Measurements from ENCODE around the gene DCC.

The DCC gene

DNA sequence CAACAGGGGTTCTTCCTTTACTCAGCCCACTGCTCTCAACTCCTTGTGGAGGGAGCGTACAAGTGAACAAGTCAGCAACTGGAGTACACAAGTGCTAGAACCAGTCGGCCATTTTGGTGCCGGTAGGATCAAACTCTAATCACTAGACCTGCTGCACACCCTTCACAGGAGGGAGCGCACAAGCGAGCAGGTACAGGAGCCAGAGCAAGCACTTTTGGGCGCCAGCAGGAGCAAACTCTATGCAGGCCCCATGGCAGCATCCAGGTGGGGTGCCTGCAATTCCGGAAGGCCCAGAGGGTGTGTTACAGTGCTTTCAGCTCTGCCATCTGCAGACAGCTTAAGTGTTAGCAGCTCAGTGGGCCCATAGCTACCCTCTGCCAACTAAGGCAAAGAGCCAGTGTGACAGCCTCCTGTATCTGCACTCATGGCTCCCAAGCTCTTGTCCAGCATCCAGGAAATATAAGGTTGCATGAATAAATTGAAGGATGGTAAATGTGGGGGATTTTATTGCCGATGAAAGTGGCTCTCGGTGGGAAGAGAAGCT is 426.1 kb downstream of the DCC start:
- Histone ChIP-seq H2AFZ (ENCODE audit: low read length, unreplicated experiment) (no peak overlapping the region), H3K79me2 (ENCODE audit: control insufficient read depth, insufficient read depth, low read length, unreplicated experiment) (no peaks in the 10 kb centered on the region), H3K4me1 (ENCODE audit: control insufficient read depth, insufficient read depth, low read length, unreplicated experiment) (no peaks in the 10 kb centered on the region), H3K27ac (ENCODE audit: low read depth, low read length) (no peak overlapping the region), H3K4me3 (ENCODE audit: low read depth, low read length) (no peak overlapping the region), H3K36me3 (ENCODE audit: insufficient read depth, low read length) (no peaks in the 10 kb centered on the region), H3K27me3 (ENCODE audit: insufficient read depth, low read length) (no peaks in the 10 kb centered on the region)

DNA sequence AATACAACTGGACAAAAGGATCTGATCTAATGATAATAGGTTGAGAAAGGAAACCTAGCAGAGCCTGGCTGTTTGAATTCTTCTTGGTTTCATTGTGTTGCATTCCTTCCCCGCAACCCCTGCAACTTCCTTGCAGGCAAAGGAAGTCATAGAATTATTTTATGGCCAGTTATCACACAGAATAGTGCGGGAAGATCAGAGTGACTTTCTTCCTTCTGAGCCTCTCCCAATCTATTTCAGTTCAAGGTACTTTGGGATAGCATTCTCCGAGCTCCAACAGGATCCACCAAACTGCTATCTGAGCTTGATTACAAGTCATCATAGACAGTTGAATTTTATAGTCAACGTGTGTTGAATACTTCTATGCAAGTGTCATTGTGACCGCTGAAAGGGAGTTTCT is 441.1 kb downstream of the DCC start:
- H3K79me2 ChIP-seq (ENCODE audit: control insufficient read depth, insufficient read depth, low read length, unreplicated experiment), result no peaks in the 10 kb centered on the region

DNA sequence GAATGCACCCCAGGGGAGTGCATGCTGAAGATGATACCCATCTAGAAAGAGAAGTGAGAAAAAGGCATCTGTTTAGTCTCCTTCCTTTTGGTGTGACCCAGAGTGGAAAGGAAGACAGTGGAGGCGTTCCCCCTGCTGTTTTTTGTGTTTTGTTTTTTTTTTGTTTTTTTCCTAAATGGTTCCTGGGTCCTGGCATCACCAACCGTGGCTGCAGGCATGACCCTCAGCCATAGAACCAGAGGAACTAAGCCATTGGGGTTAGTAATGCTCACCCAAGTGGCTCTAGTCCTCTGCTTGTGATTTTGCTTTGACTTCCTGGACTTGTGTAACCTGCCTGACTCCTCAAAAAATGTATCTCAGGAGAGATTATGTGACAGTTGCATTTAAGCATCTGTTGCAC is 451.3 kb downstream of the DCC start:
- Histone ChIP-seq H2AFZ (ENCODE audit: low read length, unreplicated experiment) (no peak overlapping the region), H3K36me3 (ENCODE audit: insufficient read depth, low read length) (no peaks in the 10 kb centered on the region), H3K27ac (ENCODE audit: low read depth, low read length) (no peak overlapping the region), H3K79me2 (ENCODE audit: control insufficient read depth, insufficient read depth, low read length, unreplicated experiment) (no peaks in the 10 kb centered on the region), H3K4me3 (ENCODE audit: low read depth, low read length) (no peak overlapping the region), H3K27me3 (ENCODE audit: insufficient read depth, low read length) (no peaks in the 10 kb centered on the region), H3K4me1 (ENCODE audit: control insufficient read depth, insufficient read depth, low read length, unreplicated experiment) (no peaks in the 10 kb centered on the region)

More for the DNA sequence above, 441.1 kb downstream of the DCC start:
- H3K27me3 ChIP-seq (ENCODE audit: insufficient read depth, low read length), result no peaks in the 10 kb centered on the region
- H2AFZ ChIP-seq (ENCODE audit: low read length, unreplicated experiment), result no peak overlapping the region
- no peak overlapping the region for H3K4me3 ChIP-seq (ENCODE audit: low read depth, low read length)
- H3K36me3 ChIP-seq (ENCODE audit: insufficient read depth, low read length), result no peaks in the 10 kb centered on the region
- no peak overlapping the region for H3K27ac ChIP-seq (ENCODE audit: low read depth, low read length)
- no peaks in the 10 kb centered on the region for H3K4me1 ChIP-seq (ENCODE audit: control insufficient read depth, insufficient read depth, low read length, unreplicated experiment)

DNA sequence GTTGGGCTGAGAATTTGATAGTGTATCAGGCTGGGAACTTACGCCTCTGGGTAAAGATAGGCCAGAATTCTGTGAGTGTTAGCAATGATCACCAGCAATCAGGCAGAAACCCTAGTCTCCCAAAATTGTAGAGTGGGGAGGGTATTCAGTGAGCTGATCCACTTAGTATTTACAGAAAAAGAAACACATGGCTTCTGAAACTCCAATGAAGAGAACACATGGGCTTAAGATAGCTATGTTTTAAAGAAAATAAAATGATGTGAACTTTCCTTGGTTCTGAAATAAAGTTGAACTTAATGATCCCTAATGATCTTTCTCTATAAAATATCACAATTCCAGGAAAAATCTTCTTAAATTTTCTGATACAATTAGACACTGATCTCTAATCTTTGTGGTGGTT is 472.8 kb downstream of the DCC start:
- H3K4me1 ChIP-seq (ENCODE audit: control insufficient read depth, insufficient read depth, low read length, unreplicated experiment), result no peaks in the 10 kb centered on the region
- H3K27me3 ChIP-seq (ENCODE audit: insufficient read depth, low read length), result no peaks in the 10 kb centered on the region
- H3K27ac ChIP-seq (ENCODE audit: low read depth, low read length), result no peak overlapping the region
- H3K79me2 ChIP-seq (ENCODE audit: control insufficient read depth, insufficient read depth, low read length, unreplicated experiment), result no peaks in the 10 kb centered on the region
- no peak overlapping the region for H2AFZ ChIP-seq (ENCODE audit: low read length, unreplicated experiment)
- no peak overlapping the region for H3K4me3 ChIP-seq (ENCODE audit: low read depth, low read length)
- H3K36me3 ChIP-seq (ENCODE audit: insufficient read depth, low read length), result no peaks in the 10 kb centered on the region

DNA sequence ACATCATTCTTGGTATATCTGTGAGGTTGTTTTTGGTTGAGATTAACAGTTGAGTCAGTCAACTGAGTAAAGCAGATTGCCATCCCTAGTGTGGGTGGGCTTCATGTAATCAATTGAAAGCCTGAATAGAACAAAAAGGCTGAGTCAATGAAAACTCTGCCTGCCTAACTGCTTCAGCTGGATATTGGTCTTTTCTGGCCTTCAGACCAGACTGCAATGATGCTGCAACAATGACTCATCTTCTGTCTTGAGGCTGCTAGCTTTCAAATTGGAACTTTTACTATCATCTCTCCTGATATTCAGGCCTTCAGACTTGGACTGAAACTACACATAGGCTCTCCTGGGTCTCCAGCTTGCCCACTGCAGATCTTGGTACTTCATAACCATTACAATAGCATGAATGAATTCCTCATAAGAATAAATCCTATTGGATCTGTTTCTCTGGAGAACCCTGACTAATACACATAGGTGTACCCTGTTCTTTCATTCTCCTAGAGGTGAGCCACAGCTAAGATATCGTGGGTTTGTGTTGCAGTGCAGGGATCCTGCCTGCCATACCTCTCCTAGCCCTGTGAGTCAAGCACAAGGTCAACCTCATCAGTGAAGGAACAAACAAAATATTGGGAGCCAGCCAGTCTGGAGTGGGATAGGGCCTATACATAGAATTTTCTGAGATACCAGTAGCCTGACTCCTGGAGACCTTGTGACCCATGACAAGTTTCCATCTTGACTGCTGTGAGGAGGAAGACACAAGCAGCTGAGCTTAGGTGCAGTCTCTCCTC is 473.8 kb downstream of the DCC start:
- Histone ChIP-seq H3K4me3 (ENCODE audit: low read depth, low read length) (no peak overlapping the region), H3K36me3 (ENCODE audit: insufficient read depth, low read length) (no peaks in the 10 kb centered on the region), H3K27me3 (ENCODE audit: insufficient read depth, low read length) (no peaks in the 10 kb centered on the region), H3K4me1 (ENCODE audit: control insufficient read depth, insufficient read depth, low read length, unreplicated experiment) (no peaks in the 10 kb centered on the region), H3K79me2 (ENCODE audit: control insufficient read depth, insufficient read depth, low read length, unreplicated experiment) (no peaks in the 10 kb centered on the region), H2AFZ (ENCODE audit: low read length, unreplicated experiment) (no peak overlapping the region), H3K27ac (ENCODE audit: low read depth, low read length) (no peak overlapping the region)

DNA sequence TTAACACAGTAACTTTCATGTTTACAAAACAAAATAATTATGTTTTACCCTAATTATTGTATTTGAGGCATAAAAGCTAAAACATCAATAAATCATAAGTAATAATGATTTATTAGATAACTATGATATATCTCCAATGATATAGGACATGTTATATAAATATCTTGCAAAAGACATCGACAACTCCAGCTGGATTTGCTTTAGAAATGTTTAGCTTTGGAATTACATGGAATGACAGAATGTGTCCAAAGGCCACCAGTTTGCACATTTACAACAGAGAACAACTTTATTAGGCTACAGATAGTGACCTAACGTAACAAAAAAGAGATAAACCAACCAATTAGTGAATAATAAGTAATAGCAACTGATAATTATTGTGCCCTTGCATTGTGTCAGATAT is 475.7 kb downstream of the DCC start:
- Histone ChIP-seq H2AFZ (ENCODE audit: low read length, unreplicated experiment) (no peak overlapping the region), H3K79me2 (ENCODE audit: control insufficient read depth, insufficient read depth, low read length, unreplicated experiment) (no peaks in the 10 kb centered on the region), H3K4me3 (ENCODE audit: low read depth, low read length) (no peak overlapping the region)

DNA sequence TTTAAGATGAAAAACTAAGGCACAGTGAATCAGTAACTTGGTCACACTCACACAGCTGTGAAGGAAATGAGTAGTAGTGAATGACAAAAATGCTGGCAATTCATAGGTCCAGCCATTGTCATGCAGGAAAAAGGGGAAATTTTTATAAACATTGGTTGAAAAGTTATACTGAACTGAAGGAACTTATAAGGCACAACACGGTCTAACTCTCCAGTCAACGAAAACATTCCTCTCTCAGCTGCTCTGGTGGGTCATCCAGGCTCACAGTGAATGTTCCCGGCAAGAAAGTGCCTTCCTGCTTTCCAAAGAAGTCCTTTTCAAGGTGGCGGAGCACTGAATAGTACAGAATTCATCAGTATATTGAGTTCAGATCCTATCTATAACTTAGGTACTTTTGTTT is 476.1 kb downstream of the DCC start:
- Histone ChIP-seq H3K27ac (ENCODE audit: low read depth, low read length) (no peak overlapping the region), H3K4me3 (ENCODE audit: low read depth, low read length) (no peak overlapping the region), H3K36me3 (ENCODE audit: insufficient read depth, low read length) (no peaks in the 10 kb centered on the region), H2AFZ (ENCODE audit: low read length, unreplicated experiment) (no peak overlapping the region), H3K4me1 (ENCODE audit: control insufficient read depth, insufficient read depth, low read length, unreplicated experiment) (no peaks in the 10 kb centered on the region), H3K27me3 (ENCODE audit: insufficient read depth, low read length) (no peaks in the 10 kb centered on the region), H3K79me2 (ENCODE audit: control insufficient read depth, insufficient read depth, low read length, unreplicated experiment) (no peaks in the 10 kb centered on the region)

More for the DNA sequence above, 475.7 kb downstream of the DCC start:
- H3K27ac ChIP-seq (ENCODE audit: low read depth, low read length), result no peak overlapping the region
- H3K4me1 ChIP-seq (ENCODE audit: control insufficient read depth, insufficient read depth, low read length, unreplicated experiment), result no peaks in the 10 kb centered on the region
- H3K36me3 ChIP-seq (ENCODE audit: insufficient read depth, low read length), result no peaks in the 10 kb centered on the region
- H3K27me3 ChIP-seq (ENCODE audit: insufficient read depth, low read length), result no peaks in the 10 kb centered on the region

DNA sequence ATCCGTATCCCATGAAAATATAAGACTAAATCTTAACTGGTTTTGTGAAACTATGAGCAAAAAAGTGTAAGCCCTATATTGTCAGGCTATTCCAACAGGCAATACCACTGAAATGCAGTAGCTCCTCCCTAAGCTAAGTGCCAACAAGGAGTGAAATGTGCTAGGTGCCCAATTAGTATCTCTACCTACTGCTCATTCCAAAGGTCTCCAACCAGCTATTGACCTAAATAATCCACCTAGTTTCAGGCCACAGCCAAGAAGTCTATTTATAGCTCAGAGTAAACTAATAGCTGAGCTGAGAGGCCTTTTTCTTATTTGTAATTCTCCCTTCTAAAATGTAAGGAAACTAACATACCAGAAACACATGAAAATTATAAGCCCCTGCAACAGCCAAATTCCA is 482.2 kb downstream of the DCC start:
- no peaks in the 10 kb centered on the region for H3K27me3 ChIP-seq (ENCODE audit: insufficient read depth, low read length)
- no peaks in the 10 kb centered on the region for H3K79me2 ChIP-seq (ENCODE audit: control insufficient read depth, insufficient read depth, low read length, unreplicated experiment)
- no peak overlapping the region for H3K27ac ChIP-seq (ENCODE audit: low read depth, low read length)
- no peak overlapping the region for H2AFZ ChIP-seq (ENCODE audit: low read length, unreplicated experiment)
- H3K4me1 ChIP-seq (ENCODE audit: control insufficient read depth, insufficient read depth, low read length, unreplicated experiment), result no peaks in the 10 kb centered on the region
- H3K36me3 ChIP-seq (ENCODE audit: insufficient read depth, low read length), result no peaks in the 10 kb centered on the region
- no peak overlapping the region for H3K4me3 ChIP-seq (ENCODE audit: low read depth, low read length)

DNA sequence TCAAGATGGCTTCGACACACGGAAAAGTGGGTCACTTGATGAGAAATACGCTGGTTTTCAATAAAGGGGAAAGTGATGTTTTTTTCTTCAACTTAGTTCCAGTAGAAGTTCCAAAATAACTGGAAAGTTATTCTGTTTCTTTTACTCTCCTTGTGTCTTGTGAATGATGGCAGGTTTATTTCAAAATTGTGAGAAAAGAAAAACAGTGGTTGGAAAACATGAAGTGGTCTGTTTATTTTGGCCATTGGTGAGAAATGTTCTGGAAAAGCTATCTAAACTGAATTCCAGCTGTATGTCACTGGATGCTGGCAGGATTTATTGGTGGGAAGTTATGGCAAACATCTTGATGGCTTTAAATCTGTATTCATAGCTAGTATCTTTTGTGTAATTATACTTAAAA is 484.1 kb downstream of the DCC start:
- Histone ChIP-seq H3K79me2 (ENCODE audit: control insufficient read depth, insufficient read depth, low read length, unreplicated experiment) (no peaks in the 10 kb centered on the region), H3K27me3 (ENCODE audit: insufficient read depth, low read length) (no peaks in the 10 kb centered on the region)

DNA sequence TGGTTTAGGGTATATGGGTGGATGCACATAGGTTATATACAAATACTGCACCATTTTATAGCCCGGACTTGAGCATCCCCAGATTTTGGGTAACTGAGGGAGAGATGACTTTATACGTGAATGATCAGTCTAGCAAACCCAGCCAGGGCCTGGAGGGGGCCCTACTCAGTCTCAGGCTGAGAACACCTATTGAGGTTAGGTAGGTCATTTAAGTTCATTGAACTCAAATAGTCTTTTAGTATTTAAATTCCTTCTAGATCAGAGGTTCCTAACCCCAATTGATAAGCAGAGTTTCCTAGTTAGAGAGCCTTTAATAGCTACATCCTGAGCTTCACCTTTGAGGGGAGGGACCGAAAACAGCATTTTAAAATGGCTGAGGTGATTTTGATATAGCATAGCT is 487.0 kb downstream of the DCC start:
- H3K79me2 ChIP-seq (ENCODE audit: control insufficient read depth, insufficient read depth, low read length, unreplicated experiment), result no peaks in the 10 kb centered on the region
- H3K36me3 ChIP-seq (ENCODE audit: insufficient read depth, low read length), result no peaks in the 10 kb centered on the region

More for the DNA sequence above, 484.1 kb downstream of the DCC start:
- Histone ChIP-seq H3K27ac (ENCODE audit: low read depth, low read length) (no peak overlapping the region), H3K4me3 (ENCODE audit: low read depth, low read length) (no peak overlapping the region), H2AFZ (ENCODE audit: low read length, unreplicated experiment) (no peak overlapping the region), H3K4me1 (ENCODE audit: control insufficient read depth, insufficient read depth, low read length, unreplicated experiment) (no peaks in the 10 kb centered on the region), H3K36me3 (ENCODE audit: insufficient read depth, low read length) (no peaks in the 10 kb centered on the region)

DNA sequence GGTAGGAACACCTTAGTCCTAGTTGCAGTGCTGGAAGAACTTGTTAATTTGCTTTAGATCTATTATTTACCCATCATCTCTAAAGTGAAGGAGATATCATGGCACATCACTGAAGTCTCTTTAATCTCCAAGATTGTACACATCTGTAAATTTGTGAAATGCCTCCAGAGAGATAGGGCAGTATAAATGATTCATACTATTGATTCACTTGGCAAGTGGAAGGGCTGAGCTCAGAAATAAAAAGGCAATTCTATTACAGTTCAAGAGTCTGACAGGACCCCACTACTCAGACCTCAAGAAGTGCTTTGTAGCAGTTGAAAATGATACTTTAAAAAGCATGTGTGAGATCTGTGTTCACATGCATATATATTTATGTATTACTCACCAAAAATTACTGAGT is 489.3 kb downstream of the DCC start:
- no peak overlapping the region for H3K4me3 ChIP-seq (ENCODE audit: low read depth, low read length)
- no peaks in the 10 kb centered on the region for H3K36me3 ChIP-seq (ENCODE audit: insufficient read depth, low read length)
- H3K27me3 ChIP-seq (ENCODE audit: insufficient read depth, low read length), result no peaks in the 10 kb centered on the region
- no peaks in the 10 kb centered on the region for H3K79me2 ChIP-seq (ENCODE audit: control insufficient read depth, insufficient read depth, low read length, unreplicated experiment)
- H2AFZ ChIP-seq (ENCODE audit: low read length, unreplicated experiment), result no peak overlapping the region
- H3K27ac ChIP-seq (ENCODE audit: low read depth, low read length), result no peak overlapping the region
- H3K4me1 ChIP-seq (ENCODE audit: control insufficient read depth, insufficient read depth, low read length, unreplicated experiment), result no peaks in the 10 kb centered on the region

More for the DNA sequence above, 487.0 kb downstream of the DCC start:
- no peak overlapping the region for H3K4me3 ChIP-seq (ENCODE audit: low read depth, low read length)
- H2AFZ ChIP-seq (ENCODE audit: low read length, unreplicated experiment), result no peak overlapping the region
- no peaks in the 10 kb centered on the region for H3K27me3 ChIP-seq (ENCODE audit: insufficient read depth, low read length)
- no peak overlapping the region for H3K27ac ChIP-seq (ENCODE audit: low read depth, low read length)
- H3K4me1 ChIP-seq (ENCODE audit: control insufficient read depth, insufficient read depth, low read length, unreplicated experiment), result no peaks in the 10 kb centered on the region

Data from ACC112 (cell line).